A673 (cell line): ENCODE data around the gene RAB28.

Source experiments
- CTCF ChIP-seq: fragments of 300-800, 200-600 bp; sonication (generic); conservative IDR thresholded peaks from 2 replicates; pipeline ENCODE4 v1.5.1; 2017; ENCODE audit warnings: low read depth, mild to moderate bottlenecking, antibody characterized with exemption, low read length, moderate library complexity, mixed read lengths
- EZH2 ChIP-seq: fragments of 200-600 bp; sonication (generic); IDR thresholded peaks from 2 replicates; pipeline ENCODE4 v1.6.1; 2017; ENCODE audit warnings: borderline replicate concordance, low read depth, mild to moderate bottlenecking, mixed read lengths, antibody characterized with exemption, low read length; ENCODE audit not compliant: poor library complexity, severe bottlenecking

- TF ChIP-seq CTCF (no peak), EZH2 (no peak)
These were observed 152.3 kb downstream of the RAB28 start for GRCh38 chr4:13331827-13332226.
